HCT116 (cell line): ENCODE measurements around the gene FSD1. TPM values are rescaled to one million over a fixed set of nuclear protein-coding genes. Genes with fewer than 3 reads are reported as not detected.

Source experiments
- ATAC-seq: fragments of 200-7000 bp; cut with Tn5 transposase; 2 replicates; pipeline ENCODE4 v1.9.1; 2020; ENCODE audit warnings: mild to moderate bottlenecking, moderate library complexity
- BruUV-seq: library from RNA; stranded (reverse); fragments of 400-500 nt; replicated peaks from 2 replicates; lab custom pipeline; 2021; lab: Mats Ljungman, UMichigan
- CTCF ChIA-PET: fragments of 300-600 bp; sonication (Branson Sonifier 250); formaldehyde crosslinking; loops from one replicate; lab custom pipeline; 2021; ENCODE audit warnings: antibody characterized with exemption; lab: Charles Lee
- POLR2A ChIA-PET: fragments of 300-600, 350-600 bp; sonication (Branson Sonifier 250); formaldehyde crosslinking; loops from one replicate; lab custom pipeline; 2021; ENCODE audit warnings: antibody characterized with exemption; lab: Charles Lee
- RAD21 ChIA-PET, 2 experiments: fragments of 300-600 bp; sonication (Branson Sonifier 250); formaldehyde crosslinking; loops; one replicate each; lab custom pipeline; 2023; ENCODE audit warnings: low total read pairs in 2 of 2; ENCODE audit not compliant: uncharacterized antibody in 2 of 2, unreplicated experiment in 2 of 2, low non-redundant PET in 1 of 2; lab: Charles Lee
- DNase-seq: peaks from one replicate; pipeline ENCODE4 v3.0.0-alpha.2; 2010; ENCODE audit warnings: low read depth, low spot score
- H2AFZ ChIP-seq: fragments of 200-600 bp; shearing (Covaris generic), sonication (generic); 2 replicates; pipeline ENCODE4 v1.6.1; 2017; ENCODE audit warnings: low read depth, mixed run types, mixed read lengths, antibody characterized with exemption, low read length; ENCODE audit not compliant: poor library complexity, severe bottlenecking
- H3K27ac ChIP-seq: 2 replicates; pipeline ENCODE4 v1.5.1; 2012; ENCODE audit warnings: low read depth, low read length
- H3K27me3 ChIP-seq: fragments of 200-600 bp; sonication (generic); 2 replicates; pipeline ENCODE4 v1.6.1; 2016; ENCODE audit warnings: mixed run types, low read length, mixed read lengths; ENCODE audit not compliant: insufficient read depth
- H3K36me3 ChIP-seq, 2 experiments: fragments of 200-500 bp in 1 of 2; fragments of 200-600 bp in 1 of 2; sonication (Bioruptor generic) in 1 of 2; sonication (generic) in 1 of 2; 2 replicates each; pipeline versions ENCODE4 v1.5.1 to v1.6.1; 2014 to 2016; ENCODE audit warnings: low read length in 2 of 2, inconsistent platforms in 1 of 2, mixed read lengths in 1 of 2, mixed run types in 1 of 2; ENCODE audit not compliant: insufficient read depth in 2 of 2, control insufficient read depth in 1 of 2
- H3K4me1 ChIP-seq, 2 experiments: fragments of 200-600 bp in 1 of 2; sonication (generic) in 1 of 2; 2 replicates each; pipeline versions ENCODE4 v1.5.1 to v1.6.1; 2012 to 2017; ENCODE audit warnings: low read length in 2 of 2, inconsistent platforms in 1 of 2, mild to moderate bottlenecking in 1 of 2, mixed read lengths in 1 of 2, mixed run types in 1 of 2, moderate library complexity in 1 of 2; ENCODE audit not compliant: insufficient read depth in 2 of 2, control insufficient read depth in 1 of 2
- H3K4me2 ChIP-seq: fragments of 200-600 bp; sonication (generic); 2 replicates; pipeline ENCODE4 v1.6.1; 2017; ENCODE audit warnings: mixed run types, low read length, mixed read lengths
- H3K4me3 ChIP-seq, 2 experiments: fragments of 200-600 bp in 1 of 2; sonication (generic) in 1 of 2; replicated peaks in 1 of 2; 2 replicates each; pipeline ENCODE4 v1.5.1; 2011 to 2016; ENCODE audit warnings: low read length in 2 of 2, control low read depth in 1 of 2, low read depth in 1 of 2, mild to moderate bottlenecking in 1 of 2, mixed read lengths in 1 of 2, mixed run types in 1 of 2
- H3K79me2 ChIP-seq: fragments of 200-600 bp; sonication (generic); 2 replicates; pipeline ENCODE4 v1.6.1; 2017; ENCODE audit warnings: mild to moderate bottlenecking, mixed run types, low read length, moderate library complexity, mixed read lengths; ENCODE audit not compliant: insufficient read depth
- H3K9ac ChIP-seq: fragments of 200-600 bp; sonication (generic); 2 replicates; pipeline ENCODE4 v1.6.1; 2016; ENCODE audit warnings: low read length, mixed read lengths
- H3K9me2 ChIP-seq: fragments of 200-600 bp; sonication (generic), shearing (Covaris generic); 2 replicates; pipeline ENCODE4 v1.6.1; 2017; ENCODE audit warnings: mixed run types, mild to moderate bottlenecking, moderate library complexity; ENCODE audit not compliant: insufficient read depth
- H3K9me3 ChIP-seq, 2 experiments: fragments of 200-500 bp in 1 of 2; fragments of 200-600 bp in 1 of 2; sonication (Bioruptor generic) in 1 of 2; sonication (generic) in 1 of 2; 2 replicates each; pipeline ENCODE4 v1.6.1; 2014 to 2017; ENCODE audit warnings: low read length in 2 of 2, mixed read lengths in 2 of 2, inconsistent platforms in 1 of 2, low read depth in 1 of 2, mild to moderate bottlenecking in 1 of 2, mixed run types in 1 of 2, moderate library complexity in 1 of 2; ENCODE audit not compliant: control insufficient read depth in 1 of 2, insufficient read depth in 1 of 2
- H4K20me1 ChIP-seq: fragments of 200-600 bp; sonication (generic), shearing (Covaris generic); 2 replicates; pipeline ENCODE4 v1.6.1; 2017; ENCODE audit warnings: mixed run types, mild to moderate bottlenecking, moderate library complexity; ENCODE audit not compliant: insufficient read depth
- CTCF ChIP-seq, 3 experiments: fragments of 200-600 bp in 1 of 3; sonication (generic) in 1 of 3; IDR thresholded peaks in 2 of 3; conservative IDR thresholded peaks in 1 of 3; 2 replicates each; pipeline ENCODE4 v1.5.1; 2012 to 2017; ENCODE audit warnings: low read depth in 2 of 3, low read length in 2 of 3, antibody characterized with exemption in 1 of 3, borderline replicate concordance in 1 of 3, control low read depth in 1 of 3, mild to moderate bottlenecking in 1 of 3, mixed read lengths in 1 of 3, mixed run types in 1 of 3, moderate library complexity in 1 of 3; ENCODE audit not compliant: insufficient read depth in 1 of 3
- EZH2 ChIP-seq: fragments of 200-600 bp; sonication (generic); IDR thresholded peaks from 2 replicates; pipeline ENCODE4 v1.6.1; 2017; ENCODE audit warnings: antibody characterized with exemption, mixed run types
- EZH2phosphoT487 ChIP-seq: fragments of 200-600 bp; IDR thresholded peaks from 2 replicates; pipeline ENCODE4 v1.6.1; 2018; ENCODE audit warnings: antibody characterized with exemption, borderline replicate concordance
- FOSL1 ChIP-seq: IDR thresholded peaks from 2 replicates; pipeline ENCODE4 v1.6.1; 2012; ENCODE audit warnings: low read depth
- JUND ChIP-seq: IDR thresholded peaks from 2 replicates; pipeline ENCODE4 v1.6.1; 2012
- POLR2A ChIP-seq: IDR thresholded peaks from 2 replicates; pipeline ENCODE4 v1.7.0; 2011; ENCODE audit warnings: borderline replicate concordance; ENCODE audit not compliant: insufficient read depth, insufficient read length; ENCODE audit errors: extremely low read depth
- RAD21 ChIP-seq: IDR thresholded peaks from 2 replicates; pipeline ENCODE4 v1.6.1; 2012; ENCODE audit warnings: low read depth, mild to moderate bottlenecking
- SIN3A ChIP-seq: IDR thresholded peaks from 2 replicates; pipeline ENCODE4 v1.6.1; 2012; ENCODE audit warnings: low read depth
- YY1 ChIP-seq: IDR thresholded peaks from 2 replicates; pipeline ENCODE4 v1.6.1; 2011; ENCODE audit warnings: low read length, low read depth, moderate library complexity, mild to moderate bottlenecking; ENCODE audit not compliant: insufficient replicate concordance; ENCODE audit errors: extremely low read depth
- intact Hi-C: fragments of 100-400 bp; cut with micrococcal nuclease; formaldehyde crosslinking; loops from 2 replicates; pipeline ENCODE4 v1.10.0; 2022
- total RNA-seq: library from RNA; stranded (reverse); gene quantifications from one replicate; pipeline ENCODE4 v1.2.1, GENCODE V29; 2021; ENCODE audit not compliant: unreplicated experiment
- TF ChIP-seq, protein P1 (sequence below): IDR thresholded peaks from 2 replicates; pipeline ENCODE4 v1.6.1; 2012
- TF ChIP-seq, protein P2 (sequence below): IDR thresholded peaks from 2 replicates; pipeline ENCODE4 v1.6.1; 2011; ENCODE audit warnings: mild to moderate bottlenecking, low read length, moderate library complexity; ENCODE audit not compliant: insufficient replicate concordance; ENCODE audit errors: extremely low read depth
- TF ChIP-seq, protein P3 (sequence below): IDR thresholded peaks from 2 replicates; pipeline ENCODE4 v1.6.1; 2012

Gene FSD1
- total RNA-seq, 1 experiment from 2014 or later, result 20.1 TPM

- RAD21 ChIA-PET, result no interaction called here
- Histone ChIP-seq H3K27ac (no peak overlapping the region), H3K27me3 (no peaks in the 10 kb centered on the region), H4K20me1 (no peaks in the 10 kb centered on the region), H2AFZ (no peak overlapping the region), H3K9ac (no peak overlapping the region), H3K4me3 (no peak overlapping the region), H3K9me3 (peaks cover 5 to 6% of the 10 kb centered on the region in 2 experiments; a peak in 2 of 4 replicates), H3K36me3 (peaks cover 21 to 36% of the 10 kb centered on the region in 2 experiments), H3K79me2 (no peaks in the 10 kb centered on the region), H3K4me1 (no peaks in the 10 kb centered on the region), H3K4me2 (no peak overlapping the region), H3K9me2 (no peaks in the 10 kb centered on the region)
- ATAC-seq (no peak), DNase-seq (no peak)
- no peak for TF ChIP-seq RAD21
- no peak for TF ChIP-seq SIN3A
- TF ChIP-seq, protein P1, sequence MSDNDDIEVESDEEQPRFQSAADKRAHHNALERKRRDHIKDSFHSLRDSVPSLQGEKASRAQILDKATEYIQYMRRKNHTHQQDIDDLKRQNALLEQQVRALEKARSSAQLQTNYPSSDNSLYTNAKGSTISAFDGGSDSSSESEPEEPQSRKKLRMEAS, result no peak
- TF ChIP-seq FOSL1, result no peak
- no peak for TF ChIP-seq JUND
- TF ChIP-seq YY1, result no peak
- TF ChIP-seq POLR2A, result no peak
- TF ChIP-seq, protein P2, sequence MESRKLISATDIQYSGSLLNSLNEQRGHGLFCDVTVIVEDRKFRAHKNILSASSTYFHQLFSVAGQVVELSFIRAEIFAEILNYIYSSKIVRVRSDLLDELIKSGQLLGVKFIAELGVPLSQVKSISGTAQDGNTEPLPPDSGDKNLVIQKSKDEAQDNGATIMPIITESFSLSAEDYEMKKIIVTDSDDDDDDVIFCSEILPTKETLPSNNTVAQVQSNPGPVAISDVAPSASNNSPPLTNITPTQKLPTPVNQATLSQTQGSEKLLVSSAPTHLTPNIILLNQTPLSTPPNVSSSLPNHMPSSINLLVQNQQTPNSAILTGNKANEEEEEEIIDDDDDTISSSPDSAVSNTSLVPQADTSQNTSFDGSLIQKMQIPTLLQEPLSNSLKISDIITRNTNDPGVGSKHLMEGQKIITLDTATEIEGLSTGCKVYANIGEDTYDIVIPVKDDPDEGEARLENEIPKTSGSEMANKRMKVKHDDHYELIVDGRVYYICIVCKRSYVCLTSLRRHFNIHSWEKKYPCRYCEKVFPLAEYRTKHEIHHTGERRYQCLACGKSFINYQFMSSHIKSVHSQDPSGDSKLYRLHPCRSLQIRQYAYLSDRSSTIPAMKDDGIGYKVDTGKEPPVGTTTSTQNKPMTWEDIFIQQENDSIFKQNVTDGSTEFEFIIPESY, result no peak
- POLR2A ChIA-PET, result no interaction called here
- intact Hi-C loops, result no loop called here
- BruUV-seq, result no TSS peak
- CTCF ChIA-PET, result interaction anchor here (0.6 kb wide), 1 partner anchor 71 kb away, joined by 3 read pairs; no protein-coding TSS in a partner anchor
Observed at GRCh38 chr19:4257025-4257424, 47.4 kb upstream of the FSD1 start.

GRCh38 chr19:4258181-4258580, 46.2 kb upstream of the FSD1 start:
- H3K36me3 ChIP-seq, result peaks cover 13 to 35% of the 10 kb centered on the region in 2 experiments
- peaks cover 5 to 6% of the 10 kb centered on the region in 2 experiments; a peak in 2 of 4 replicates for H3K9me3 ChIP-seq
- H3K79me2 ChIP-seq, result no peaks in the 10 kb centered on the region
- CTCF ChIA-PET, result no interaction called here
- RAD21 ChIA-PET, result no interaction called here
- TF ChIP-seq EZH2 (no peak), RAD21 (no peak), CTCF (IDR thresholded peaks at IDR 0.05 in 2 of 3, conservative IDR thresholded peaks at IDR 0.05 in 1 of 3; ENCODE audit: borderline replicate concordance in 1 of 3, insufficient read depth in 1 of 3, low read depth in 2 of 3, low read length in 2 of 3) (no peak), EZH2phosphoT487 (no peak), YY1 (no peak)
- TF ChIP-seq, protein P3, sequence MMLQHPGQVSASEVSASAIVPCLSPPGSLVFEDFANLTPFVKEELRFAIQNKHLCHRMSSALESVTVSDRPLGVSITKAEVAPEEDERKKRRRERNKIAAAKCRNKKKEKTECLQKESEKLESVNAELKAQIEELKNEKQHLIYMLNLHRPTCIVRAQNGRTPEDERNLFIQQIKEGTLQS, result no peak
- no peak overlapping the region for H2AFZ ChIP-seq
- ATAC-seq (no peak), DNase-seq (no peak)
- no peak overlapping the region for H3K9ac ChIP-seq
- H3K27me3 ChIP-seq, result no peaks in the 10 kb centered on the region
- no peaks in the 10 kb centered on the region for H4K20me1 ChIP-seq
- no peak overlapping the region for H3K4me3 ChIP-seq
- H3K9me2 ChIP-seq, result no peaks in the 10 kb centered on the region
- no peak overlapping the region for H3K27ac ChIP-seq
- intact Hi-C loops, result no loop called here
- H3K4me1 ChIP-seq, result no peaks in the 10 kb centered on the region
- H3K4me2 ChIP-seq, result no peak overlapping the region
- BruUV-seq, result no TSS peak
- POLR2A ChIA-PET, result no interaction called here
